HG03025 (cell line): ENCODE measurements around the gene GPI.
A peak's percentile ranks its signal among the peaks of the same experiment; 100 is the strongest.
"Not testable (repeated sequence)": the region's sequence is repeated elsewhere in the genome, so short reads cannot be mapped to it uniquely, and the experiment has no call there.

Experiments used
- ATAC-seq: cut with Tn5 transposase; IDR thresholded peaks from one replicate; pipeline ENCODE4 v1.9.1; 2021; ENCODE audit warnings: mild to moderate bottlenecking, moderate library complexity; ENCODE audit not compliant: unreplicated experiment, low FRiP score

Gene GPI

GRCh38 chr19:34400844-34401243 lies 35.8 kb downstream of the GPI start:
- not testable (repeated sequence) for ATAC-seq

GRCh38 chr19:34402074-34402600 lies 37.1 kb downstream of the GPI start:
- no peak for ATAC-seq

DNA sequence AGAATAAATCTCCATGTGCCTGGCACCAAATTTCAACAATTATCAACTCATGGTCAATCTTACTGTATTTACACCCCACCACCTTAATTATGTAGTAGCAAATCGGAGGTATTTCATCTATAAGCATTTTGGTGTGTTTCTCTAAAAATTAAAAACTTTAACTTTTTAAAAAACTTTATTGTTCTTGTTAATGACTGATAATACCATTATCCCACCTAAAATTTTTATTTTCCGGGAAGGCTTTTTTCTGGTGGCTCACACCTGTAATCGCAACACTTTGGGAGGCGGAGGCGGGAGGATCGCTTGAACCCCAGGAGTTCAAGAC lies 38.8 kb downstream of the GPI start:
- ATAC-seq: no peak

GRCh38 chr19:34404109-34404909 lies 39.3 kb downstream of the GPI start, which contains the start of gene PDCD2L:
PDCD2L (plus strand) TSS chr19:34404399; CDS start chr19:34404431, 32 bp downstream.
- ATAC-seq: peak; percentile 86

- no peak for ATAC-seq
These were observed 41.1 kb downstream of the GPI start for GRCh38 chr19:34405892-34406660.

DNA sequence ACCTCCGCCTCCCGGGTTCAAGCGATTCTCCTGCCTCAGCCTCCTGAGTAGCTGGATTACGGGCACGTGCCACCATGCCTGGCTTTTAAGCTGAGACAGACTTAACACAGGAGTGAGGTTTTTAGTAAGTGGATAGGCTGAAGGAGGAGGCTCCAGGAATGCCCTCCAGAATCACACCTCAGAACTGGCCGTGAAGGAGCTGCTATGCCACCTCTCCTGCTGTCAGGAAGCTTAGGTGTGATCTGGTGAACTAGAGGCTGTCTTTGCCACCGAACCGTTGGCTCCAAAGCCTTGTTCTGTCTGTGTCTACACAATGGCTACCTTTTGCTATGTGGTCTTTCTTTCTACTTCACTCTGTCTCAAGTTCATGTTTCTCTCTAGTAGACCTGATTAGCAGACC lies 43.4 kb downstream of the GPI start:
- ATAC-seq: no peak

GRCh38 chr19:34409189-34410164 lies 44.5 kb downstream of the GPI start:
- ATAC-seq: peak; percentile 53

DNA sequence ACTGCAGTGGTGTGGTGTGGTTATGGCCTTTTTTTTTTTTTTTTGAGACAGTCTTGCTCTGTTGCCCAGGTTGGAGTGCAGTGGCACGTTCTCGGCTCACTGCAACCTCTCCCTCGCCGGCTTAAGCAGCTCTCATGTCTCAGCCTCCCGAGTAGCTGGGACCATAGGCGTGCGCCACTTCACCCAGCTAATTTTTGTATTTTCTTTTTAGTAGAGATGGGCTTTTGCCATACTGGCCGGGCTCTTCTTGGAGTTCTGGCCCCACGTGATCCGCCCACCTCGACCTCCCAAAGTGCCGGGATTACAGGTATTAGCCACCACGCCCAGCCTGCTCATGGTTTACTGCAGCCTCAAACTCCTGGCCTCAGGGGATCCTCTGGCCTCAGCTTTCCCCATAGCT lies 46.2 kb downstream of the GPI start:
- no peak for ATAC-seq

DNA sequence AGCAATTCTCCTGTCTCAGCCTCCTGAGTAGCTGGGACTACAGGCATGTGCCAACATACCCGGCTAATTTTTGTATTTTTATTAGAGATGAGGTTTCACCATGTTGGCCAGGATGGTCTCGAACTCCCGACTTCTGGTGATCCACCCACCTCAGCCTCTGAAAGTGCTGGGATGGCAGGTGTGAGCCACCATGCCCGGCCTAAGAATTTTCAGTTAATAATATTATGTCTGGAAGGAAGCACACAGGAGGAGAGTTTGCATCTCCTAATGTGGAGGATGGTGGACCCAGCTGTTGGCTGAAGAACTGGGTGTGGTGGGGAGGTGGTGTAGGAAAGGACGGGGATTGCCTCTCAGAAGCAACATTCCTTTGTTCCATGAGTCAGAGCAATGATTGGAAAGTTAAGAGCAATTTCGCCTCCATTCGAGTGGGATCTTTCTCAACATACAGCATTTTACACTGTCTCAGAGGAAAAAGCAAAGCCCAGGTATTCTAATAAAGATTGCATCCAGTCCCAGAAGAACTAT lies 51.1 kb downstream of the GPI start:
- ATAC-seq: no peak

DNA sequence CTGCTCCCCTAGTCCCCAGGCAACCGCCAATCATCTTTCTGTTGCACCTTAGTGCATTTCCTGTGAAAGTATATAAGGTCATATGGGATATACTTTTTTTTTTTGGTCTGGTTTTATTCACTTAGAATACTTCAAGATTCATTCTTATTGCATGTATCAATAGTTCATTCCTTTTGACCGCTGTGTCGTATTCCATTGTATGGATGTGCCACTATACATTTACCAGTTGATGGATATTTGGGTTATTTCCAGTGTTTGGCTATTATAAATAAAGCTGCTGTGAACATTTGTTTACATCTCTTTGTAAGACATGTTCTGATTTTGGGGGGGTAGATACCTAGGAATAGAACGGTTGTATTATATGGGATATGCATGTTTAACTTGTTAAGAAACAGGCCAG lies 53.3 kb downstream of the GPI start:
- no peak for ATAC-seq

GRCh38 chr19:34426096-34426661 lies 61.2 kb downstream of the GPI start:
- no peak for ATAC-seq

- peak; percentile 28 for ATAC-seq
These were observed 63.7 kb downstream of the GPI start for GRCh38 chr19:34428549-34429285.

DNA sequence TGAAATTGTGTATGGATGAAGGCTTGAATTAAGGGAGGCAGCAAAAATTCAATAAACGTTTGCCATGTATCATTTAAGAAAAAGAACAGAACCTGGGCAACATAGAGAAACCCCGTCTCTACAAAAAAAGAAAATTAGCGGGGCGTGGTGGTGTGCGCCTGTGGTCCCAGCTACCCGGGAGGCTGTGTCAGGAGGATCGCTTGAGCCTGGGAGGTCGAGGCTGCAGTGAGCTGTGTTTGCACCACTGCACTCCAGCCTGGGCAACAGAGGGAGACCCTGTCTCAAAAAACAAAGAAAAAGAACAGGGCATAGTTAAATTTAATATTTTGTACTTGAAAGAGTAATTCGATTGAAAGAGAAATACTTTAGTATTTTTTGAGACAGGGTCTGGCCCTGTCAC lies 64.6 kb downstream of the GPI start:
- ATAC-seq: no peak

DNA sequence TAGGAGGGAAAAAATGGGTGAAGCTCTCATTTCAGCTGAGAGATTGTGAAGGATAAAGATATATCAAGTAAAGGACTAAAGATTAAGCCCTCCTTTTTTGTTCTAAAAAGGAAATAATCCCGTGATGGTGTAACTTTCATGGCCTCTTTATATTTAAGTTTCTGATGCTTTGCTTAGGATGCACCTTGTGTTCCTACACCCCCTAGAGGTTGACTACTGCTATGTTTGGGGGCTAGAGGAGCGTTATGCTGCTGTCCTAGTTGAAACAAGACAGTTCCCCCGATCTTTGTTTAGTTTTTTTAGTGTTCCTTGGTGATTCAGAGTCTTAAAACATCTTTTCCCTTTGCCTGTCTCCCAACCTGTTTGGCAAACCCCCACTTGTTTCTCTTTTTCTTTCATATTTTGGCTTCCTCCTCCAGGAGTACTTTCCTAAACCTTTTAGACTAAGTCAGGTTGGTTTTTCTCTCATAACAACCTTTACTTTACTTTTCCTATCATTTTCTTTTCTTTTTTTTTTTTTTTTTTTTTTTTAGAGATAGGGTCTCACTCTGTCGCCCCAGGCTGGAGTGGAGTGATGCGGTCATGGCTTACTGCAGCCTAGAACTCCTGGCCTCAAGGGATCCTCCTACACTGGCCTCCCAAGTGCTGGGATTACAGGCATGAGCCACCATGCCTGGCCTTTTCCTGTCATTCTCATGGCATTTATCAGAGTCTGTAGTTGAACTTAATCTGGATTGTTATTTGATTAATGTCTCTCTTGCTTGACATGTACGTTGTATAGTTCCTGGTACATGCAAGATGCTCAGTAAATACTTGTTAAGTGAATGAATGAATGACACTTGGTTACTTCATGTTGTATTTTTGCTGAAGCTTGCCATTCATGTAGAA lies 66.0 kb downstream of the GPI start:
- no peak for ATAC-seq

- no peak for ATAC-seq
These were observed 66.8 kb downstream of the GPI start for GRCh38 chr19:34431681-34432402.

DNA sequence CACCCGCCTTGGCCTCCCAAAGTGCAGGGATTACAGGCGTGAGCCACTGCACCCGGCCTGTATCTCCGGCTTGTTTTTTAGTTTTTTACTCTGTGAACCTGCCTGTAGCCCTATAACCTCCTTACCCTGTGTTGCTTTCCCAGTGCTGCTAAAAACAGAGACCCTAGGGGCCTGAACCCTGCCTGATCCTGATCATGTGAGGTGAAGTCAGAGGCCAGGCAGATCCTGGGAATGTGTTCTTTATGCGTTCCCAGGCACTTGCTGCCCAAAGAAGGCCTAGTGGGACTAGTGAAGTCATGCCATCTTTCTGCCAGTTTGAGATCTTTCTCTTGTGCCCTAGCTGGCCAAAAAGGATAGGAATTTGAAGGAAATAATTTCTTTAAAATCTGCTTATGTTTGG lies 67.8 kb downstream of the GPI start:
- no peak for ATAC-seq

DNA sequence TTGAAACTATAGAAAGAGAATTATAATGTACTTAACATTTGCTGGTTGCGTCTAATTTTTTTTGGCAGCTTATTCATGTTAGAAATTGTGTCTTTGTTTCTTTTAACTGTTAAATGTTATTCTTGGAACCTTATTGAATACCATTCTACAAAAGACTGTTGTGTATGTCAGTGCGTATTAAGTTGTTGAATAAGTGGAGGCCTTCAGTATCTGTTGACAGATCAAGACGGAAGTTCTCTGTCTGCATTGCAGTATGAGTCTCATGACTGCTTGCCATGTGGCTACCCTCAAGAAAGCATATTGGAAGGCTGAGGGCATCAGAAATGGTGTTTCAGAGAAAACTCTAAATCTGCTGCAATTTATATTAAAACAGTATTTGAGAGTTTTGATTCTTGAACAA lies 71.7 kb downstream of the GPI start:
- no peak for ATAC-seq

- ATAC-seq: no peak
These were observed 83.2 kb downstream of the GPI start for GRCh38 chr19:34448191-34448590.
